Limb (tissue), 2 donors: Measurements from ENCODE around the gene CDK5RAP1.

Source experiments
- DNase-seq, 2 donors: peaks; one replicate each; pipeline ENCODE4 v3.0.0-alpha.2; 2016; ENCODE audit errors: extremely low spot score in 2 of 2

CDK5RAP1 gene

DNA sequence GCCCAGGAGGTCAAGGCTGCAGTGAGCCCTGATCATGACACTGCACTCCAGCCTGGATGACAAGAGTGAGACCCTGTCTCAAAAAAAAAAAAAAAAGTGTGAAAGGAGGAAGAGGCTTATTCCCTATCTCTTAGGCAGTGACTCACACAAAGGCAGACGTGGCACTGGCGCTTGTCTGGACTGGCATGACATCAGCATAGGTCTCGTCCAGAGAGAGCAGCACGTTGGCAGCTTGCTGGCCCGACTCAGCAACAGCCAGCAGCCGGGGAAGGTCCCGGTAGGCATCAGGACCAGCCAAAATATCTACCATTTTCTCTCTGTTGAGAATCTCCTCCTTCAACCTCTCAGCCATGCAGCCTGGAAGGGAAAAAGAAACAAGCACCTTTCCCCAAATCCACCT, 14.1 kb downstream of the CDK5RAP1 start:
- DNase-seq = no peak

DNA sequence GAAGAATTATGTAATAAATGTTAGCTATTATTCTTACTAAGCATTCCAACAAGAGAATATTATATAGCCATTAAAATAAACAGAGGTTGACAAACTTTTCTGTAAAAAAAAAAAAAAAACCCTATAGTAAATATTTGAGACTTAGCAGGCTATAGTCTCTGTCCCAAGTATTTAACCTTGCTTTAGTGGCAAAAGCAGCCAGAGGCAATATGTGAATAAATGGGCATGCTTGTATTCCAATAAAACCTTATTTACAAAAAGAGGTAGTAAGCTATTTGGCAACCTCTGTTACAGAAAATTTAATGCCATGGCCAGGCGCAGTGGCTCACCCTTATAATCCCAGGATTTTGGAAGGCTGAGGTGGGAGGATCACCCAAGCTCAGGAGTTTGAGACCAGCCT, 14.6 kb downstream of the CDK5RAP1 start:
- no peak for DNase-seq

DNA sequence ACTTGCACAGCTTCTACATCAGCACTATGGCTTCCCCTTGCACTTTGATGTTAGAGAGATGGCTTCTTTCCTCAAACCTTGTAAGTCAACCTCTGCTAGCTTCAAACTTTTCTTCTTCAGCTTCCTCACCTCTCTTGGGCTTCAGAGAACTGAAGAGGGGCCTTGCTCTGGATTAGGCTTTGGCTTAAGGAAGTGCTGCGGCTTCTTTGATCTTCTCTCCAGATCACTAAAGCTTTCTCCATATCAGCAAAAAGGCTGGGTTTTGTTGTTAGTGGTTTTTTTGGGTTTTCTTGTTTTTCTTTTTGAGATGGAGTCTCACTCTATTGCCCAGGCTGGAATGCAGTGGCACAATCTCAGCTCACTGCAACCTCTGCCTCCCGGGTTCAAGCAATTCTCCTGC, 24.0 kb downstream of the CDK5RAP1 start:
- no peak for DNase-seq

DNA sequence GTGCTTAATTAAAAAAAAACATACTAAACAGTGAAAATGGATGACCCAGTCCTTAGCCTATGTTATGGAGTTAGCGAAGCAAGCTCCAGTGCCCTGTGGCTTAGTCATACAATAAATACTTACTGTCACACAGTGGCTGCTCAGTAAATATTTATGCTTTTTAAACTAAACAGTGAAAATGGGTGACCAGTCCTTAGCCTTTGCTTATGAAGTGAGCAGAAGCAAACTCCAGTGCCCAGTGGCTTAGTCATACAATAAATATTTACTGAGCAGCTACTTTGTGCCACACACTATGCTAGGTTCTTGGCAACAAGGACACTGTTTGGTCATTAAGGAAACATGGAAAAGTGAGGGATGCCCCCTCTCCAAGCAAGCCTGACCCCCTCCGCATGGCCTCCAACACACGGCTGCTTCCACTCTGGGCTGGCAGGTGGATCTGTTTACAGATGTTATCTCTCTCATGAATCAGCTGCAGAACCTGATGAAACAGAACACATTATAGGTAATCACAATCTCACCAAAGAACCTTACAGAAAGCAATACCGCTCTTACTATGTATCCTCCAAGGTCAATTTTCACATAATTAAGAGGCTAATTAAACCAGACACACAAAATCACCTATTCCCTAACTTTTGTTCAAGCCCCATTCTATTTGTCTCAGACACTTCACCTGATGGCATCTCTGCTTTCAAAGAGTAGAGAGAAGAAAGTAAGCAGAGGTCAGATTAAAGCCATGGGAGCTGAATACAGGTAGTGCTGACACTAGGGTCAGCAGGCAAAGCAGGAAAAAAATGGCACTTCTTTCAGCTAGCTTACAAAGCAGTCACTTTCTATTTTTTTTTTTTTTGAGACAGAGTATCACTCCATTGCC, 27.3 kb downstream of the CDK5RAP1 start:
- no peak for DNase-seq

DNA sequence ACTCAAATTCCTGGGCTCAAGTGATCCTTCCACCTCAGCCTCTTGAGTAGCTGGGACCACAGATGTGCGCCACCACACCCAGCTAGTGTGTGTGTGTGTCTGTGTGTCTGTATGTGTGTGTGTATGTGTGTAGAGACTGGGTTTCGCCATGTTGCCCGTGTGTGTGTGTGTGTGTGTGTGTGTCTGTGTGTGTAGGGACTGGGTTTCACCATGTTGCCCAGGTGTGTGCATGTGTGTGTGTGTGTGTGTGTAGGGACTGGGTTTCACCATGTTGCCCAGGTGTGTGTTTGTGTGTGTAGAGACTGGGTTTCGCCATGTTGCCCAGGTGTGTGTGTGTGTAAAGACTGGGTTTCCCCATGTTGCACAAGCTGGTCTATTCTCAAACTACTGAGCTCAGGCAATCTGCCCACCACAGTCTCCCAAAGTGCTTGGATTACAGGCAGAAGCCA, 28.3 kb downstream of the CDK5RAP1 start:
- DNase-seq = no peak

DNA sequence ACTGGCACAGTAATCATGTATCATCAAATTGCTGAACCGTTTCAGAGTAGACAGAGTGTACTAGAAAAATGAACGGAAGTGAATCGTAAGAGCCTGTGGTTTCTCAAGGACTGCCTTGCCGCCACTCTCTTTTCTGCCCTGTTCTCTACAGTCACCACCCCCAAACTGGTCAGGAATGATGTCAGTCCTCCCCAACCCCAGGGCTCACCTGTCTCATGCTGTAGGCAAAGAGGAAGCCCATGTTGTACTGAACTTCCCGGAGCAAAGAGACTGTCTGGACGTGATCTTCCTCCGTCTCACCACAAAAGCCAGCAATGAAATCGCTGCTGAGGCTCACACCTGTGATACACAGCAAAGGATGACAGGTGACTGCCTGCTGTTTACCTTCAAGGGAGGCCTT, 31.0 kb downstream of the CDK5RAP1 start:
- no peak for DNase-seq

DNA sequence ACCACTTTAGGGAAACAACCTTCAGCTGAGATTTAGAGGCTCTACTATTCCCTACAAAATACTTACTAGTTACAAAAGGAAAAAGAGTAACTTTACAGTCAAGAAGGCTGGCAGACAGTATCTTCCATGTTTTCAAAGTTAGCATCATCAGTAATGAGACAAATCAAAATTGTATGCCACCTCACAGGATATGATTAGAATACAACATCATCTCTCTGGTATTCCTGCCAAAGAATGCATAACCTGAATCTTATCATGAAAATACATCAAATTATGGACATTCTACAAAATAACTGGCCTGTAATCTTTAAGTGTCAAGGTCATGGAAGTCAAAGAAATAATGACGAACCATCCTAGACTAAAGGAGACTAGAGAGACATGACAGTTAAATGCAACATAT, 38.4 kb downstream of the CDK5RAP1 start:
- no peak for DNase-seq

DNA sequence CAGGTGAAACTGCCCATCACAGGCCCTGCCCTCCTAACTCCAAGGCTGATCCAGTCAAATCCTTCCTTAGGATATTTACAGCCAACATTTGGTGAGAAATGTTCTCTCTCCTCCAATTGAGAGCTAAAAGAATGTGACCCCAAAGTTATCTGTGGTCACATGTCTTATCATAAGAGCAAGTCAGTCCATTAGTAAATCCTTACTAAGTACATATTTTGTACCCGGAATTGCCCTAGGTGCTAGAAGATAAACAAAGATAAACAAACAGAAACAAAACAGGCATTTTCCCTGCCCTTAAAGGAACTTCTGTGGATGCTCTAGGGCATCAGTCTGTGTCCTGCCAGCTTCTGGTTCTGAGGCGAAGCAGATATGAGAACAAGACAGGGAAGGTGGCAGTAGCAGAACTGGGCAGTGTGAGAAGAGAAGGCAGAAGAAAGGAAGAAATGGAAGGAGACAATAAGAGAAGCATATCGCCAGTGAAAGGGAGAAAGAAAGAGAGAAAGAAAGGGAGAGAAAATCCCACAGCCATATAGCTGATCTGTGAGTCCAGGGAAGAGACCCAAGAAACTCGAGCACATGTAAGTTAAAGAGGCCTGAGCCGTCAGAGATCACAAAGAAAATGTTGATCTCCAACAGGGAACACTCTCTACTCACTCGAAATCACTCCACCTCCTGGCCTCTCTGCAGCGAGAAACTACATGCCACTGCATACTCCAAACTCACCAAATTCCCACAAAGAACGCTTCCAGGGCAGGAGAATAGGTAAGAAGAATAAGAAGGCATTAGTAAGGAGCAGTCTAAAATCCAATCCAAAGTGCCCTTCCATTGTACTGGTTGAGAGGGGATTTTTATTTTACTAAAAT, 41.7 kb downstream of the CDK5RAP1 start:
- DNase-seq = no peak

DNA sequence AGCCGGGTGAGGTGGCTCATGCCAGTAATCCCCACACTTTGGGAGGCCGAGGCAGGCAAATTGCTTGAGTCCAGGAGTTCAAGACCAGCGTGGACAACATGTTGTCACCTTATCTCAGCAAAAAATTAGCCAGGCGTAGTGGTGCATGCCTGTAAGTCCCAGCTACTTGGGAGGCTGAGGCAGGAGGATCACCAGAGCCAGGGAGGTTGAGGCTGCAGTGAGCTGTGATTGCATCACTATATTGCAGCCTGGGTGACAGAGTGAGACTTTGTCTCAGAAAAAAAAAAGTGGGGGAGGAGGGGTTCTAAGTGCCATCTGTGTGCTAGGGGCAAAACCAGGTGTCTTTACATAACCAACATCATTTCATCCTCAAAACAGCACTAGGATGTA, 48.3 kb downstream of the CDK5RAP1 start:
- no peak for DNase-seq

DNA sequence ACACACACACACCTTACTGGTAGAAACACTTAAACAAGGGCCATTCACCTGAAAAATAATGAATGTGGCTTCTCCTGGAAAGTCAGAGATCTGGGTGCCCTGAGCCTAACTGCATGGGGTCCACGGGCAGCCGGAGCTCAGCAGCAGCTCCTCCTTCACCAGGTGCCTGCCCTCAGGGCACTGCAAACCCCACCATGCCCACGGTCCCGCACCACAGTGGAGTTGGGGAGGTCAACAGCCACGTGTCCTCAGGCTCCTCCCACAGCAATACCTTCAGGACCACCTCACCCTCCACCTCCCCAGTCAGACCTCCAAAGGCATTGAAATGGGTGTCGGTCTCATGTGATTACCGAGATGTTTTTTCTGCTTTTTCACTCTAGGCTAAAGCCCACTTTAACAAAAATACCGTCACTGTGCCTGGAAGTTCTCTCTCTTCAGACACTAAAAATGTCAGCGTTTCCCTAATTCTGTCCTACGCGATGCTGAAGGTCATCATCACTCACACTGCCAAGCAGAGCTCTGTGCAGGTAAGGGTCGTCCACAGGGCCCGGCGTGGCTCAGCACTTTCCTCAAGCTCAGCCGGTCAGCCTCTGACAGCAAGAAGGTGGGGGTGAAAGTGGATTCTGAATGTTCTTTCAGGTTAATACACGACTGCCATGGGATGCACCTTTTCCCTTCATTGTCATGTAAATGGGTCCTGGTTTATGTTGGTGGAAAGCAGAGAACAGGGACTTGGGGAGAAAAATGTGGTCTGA, 48.9 kb downstream of the CDK5RAP1 start:
- no peak for DNase-seq

DNA sequence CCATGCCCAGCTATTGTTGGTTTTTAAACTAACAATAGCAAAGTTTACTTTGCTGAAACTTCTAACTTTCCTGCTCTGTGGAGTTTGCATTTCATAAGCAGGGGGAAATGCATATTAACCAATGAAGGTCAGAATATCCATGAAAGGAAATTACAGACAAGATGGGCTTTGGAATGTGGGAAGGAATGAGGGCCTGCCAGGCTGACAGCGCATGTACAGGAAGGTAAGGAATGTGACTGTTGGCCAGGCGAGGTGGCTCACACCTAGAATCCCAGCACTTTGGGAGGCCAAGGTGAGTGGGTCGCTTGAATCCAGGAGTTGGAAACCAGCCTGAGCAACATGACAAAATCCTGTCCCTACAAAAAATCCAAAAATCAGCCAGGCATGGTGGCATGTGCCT, 49.6 kb downstream of the CDK5RAP1 start:
- no peak for DNase-seq

DNA sequence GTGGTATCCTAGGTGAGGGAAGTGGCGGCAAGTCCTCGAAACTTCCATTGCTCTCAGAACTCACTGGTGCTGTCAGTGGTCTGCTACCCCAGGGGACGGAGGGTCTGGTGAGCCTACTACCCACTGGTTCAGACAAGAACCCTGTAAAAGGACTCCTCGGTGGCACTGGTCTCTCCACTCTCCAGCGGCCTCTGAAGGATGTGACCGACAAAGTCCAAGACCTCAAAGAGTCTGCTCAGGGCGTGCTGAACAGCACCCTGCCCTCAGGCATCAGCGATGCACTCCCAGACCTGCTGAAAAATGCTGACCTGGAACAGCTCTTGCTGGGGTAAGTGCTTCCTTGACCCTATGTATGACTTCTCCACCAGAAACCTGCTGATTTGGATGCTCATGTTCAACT, 51.8 kb downstream of the CDK5RAP1 start:
- no peak for DNase-seq

DNA sequence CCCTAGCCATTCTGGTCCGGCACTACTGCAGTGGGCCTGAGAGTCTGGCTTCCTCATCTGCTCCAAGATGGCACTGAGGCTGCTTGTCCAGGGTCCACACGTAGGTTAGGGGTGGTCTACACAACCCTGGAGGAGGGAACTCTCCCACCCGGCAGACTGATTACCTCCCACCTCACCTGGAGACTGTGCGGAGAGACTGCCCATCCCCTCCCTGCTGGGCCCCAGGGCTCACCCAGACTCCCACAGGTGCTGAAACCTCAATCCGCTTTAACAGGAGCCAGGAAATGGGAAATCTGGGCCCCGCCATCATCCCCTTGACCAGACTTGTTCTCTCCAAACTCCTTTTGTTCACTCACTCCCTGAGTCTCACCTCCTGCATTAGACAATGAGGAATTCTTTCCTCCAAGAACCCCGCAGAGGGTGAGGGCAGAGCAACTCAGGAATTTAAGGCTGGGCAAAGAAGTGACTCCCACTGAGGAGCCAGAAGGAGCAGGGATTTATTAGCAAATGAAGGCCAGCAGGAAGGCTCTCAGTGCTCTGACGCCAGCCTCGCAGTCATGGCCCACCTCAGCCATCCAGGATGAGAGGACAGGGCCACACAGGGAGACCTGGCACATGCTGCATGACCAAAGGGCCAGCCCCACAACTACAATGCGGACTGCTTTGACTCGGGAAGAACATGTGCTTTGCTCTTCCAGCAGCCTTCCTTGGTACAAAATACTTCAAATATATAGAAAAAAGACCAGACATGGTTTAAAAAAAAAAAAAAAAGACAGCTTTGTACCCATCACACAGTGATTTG, 53.0 kb downstream of the CDK5RAP1 start:
- no peak for DNase-seq

DNA sequence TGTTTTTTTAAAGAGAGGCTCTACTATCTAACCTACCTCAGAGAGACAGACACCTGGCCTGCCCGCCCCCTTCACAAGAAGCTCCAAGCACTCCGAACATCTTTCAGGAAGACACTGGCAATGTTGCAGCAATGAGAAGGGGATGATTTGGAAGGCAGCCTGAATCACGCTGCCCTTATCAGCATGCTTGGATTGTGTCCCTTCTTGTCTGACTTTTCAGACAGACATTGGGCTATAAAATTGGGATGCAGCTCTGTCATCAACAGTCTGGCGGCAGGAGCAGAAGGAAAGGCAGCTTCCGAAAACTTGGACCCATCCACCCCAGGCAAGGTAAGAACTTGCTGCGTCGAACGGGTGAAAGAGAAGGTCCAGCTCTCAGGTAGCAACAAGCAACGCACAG, 56.0 kb downstream of the CDK5RAP1 start:
- DNase-seq = no peak

DNA sequence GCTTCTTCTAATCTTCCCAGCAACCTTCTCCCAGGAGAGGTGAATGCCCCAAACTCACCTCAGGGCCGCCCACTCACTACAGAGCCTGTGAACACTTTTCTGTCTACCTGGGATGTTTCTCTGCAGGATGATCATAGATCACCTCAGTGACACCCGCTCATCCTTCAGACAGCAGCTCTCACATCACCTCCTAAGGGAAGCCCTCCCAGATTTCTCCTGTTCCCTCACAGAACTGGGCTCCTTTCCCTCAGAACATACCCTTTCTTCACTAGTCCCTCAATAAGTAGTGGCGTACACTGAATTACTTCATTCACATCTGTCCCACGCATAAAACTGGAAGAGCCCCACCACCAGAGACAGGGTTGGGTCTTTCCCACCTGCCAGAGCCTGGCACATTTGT, 57.8 kb downstream of the CDK5RAP1 start:
- no peak for DNase-seq

DNA sequence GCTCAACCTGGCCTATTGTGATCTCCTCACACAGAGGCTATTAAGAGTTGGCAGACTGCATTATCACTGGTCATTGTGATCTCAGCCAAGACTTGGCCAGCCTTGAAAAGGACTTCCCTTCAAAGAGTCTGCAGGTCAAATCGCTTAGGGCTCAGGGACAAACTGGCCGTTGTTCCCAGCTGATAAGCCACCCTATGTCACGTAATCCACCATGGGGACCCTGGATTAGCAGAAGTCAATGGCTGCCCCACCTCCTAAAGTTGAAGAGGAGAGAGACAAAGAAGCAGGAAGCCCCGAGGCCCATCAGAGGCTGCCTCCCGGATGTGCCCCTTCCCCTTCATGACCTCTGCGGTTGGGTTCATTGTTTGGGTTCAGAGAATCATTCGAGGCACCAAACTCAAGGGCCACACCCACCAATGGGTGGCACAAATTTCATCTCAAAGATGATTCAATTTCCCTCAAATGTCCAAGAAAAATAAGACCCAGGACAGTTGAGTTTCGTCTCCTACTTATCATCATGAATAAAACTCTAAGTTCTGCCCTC, 61.7 kb downstream of the CDK5RAP1 start:
- DNase-seq = no peak

DNA sequence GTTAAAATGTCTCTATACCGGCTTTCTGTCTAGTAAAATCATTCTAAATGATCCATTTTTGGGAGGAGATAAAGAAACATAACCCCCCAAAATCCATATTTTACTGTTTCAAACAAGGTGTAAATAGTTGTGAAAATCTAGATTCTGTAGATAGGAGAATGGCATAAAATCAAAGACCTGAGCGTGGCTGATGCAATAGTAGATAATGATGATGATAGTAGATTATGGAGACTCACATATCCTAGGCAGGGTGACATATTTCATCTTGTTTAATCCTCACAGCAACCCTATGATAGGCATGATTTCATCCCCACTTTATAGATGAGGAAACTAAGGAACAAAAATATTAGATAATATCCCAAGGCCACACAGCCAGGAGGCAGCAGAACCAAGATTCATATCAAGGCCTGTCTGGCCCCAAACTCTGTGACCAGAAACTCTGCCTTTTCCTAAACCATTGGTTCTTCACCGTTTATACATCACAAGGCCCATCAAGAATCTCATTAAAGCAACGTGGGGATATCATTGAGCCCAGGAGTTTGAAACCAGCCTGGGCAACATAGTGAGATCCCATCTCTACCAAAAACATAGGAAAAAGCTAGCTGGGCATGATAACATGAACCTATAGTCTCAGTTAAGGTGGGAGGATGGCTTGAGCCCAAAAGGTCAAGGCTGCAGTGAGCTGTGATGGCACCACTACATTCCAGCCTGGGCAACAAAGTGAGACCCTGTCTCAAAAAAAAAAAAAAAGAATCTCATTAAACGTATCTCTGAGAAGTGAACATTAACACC, 62.7 kb downstream of the CDK5RAP1 start:
- no peak for DNase-seq

DNA sequence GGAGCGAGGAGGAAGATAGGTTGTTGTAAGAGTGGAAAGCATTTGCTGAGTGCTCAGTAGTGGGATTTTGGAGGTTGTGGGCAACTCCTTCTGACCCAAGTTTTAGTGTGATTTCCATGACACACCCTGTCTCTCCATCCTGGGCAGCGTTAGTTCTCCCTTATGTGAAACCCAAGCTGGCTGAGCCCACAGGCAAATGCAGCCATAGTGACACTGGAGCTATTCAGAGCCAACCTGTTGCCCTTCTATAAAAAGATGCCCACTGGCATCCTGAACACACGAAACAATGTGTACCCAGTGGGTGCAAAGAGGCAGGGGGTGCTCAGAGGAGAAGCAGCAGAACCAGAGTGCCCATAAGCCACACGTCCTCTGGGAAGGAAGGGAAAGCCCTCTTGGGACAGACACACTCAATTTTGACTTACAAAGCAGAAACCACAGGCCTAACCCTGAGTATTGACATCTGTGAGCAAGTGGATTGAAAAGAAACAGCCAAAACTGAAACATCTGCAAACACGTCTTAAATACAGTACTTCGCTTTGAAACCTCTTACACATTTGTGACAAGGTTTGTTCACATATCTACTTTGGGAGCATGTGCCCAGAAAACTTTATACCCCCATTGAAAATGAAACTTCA, 63.7 kb downstream of the CDK5RAP1 start:
- DNase-seq = no peak

DNA sequence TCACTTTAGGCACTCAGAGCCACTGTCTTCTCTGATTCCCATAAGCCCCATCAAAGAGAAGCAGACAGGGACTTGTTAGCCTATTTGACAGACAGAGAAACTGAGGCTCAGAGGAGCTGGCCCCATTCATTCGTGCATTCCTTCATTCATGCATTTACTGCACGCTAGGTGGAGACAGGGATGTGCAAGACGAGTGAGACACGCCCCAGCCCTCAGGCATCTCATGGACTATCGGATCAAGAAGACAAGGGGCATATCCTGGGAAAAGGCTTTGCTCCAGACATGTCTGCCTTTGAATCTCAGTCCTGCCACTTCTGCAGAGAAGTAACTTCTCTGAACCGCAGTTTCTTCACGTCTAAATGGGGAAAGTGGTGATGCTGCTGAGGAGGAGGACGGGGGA, 64.2 kb downstream of the CDK5RAP1 start:
- no peak for DNase-seq

DNA sequence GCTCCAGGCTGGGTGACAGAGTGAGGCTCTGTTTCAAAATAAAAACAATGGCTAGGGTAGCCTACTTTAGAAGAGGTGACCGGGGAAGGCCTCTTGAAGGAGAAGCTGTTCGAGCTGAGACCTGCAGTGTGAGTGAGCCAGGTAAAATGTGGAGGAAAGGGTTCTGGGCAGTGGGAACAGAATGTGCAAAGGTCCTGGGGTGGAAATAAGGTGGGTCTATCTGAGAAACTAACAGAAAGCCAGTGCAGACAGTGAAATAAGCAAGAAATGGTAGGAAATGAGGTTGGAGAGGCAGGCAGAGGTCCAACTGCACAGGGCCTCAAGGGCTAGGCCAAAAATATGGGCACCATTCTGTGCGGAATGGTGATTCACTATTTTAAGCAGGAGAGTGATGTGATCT, 64.9 kb downstream of the CDK5RAP1 start:
- no peak for DNase-seq
